Nephron progenitor cell (in vitro differentiated cells): ENCODE data around the gene PTGER1.

ENCODE experiments used
- DNase-seq: peaks from one replicate; pipeline ENCODE4 v3.0.0; 2021
- H3K27ac Mint-ChIP-seq: 2 replicates; pipeline ENCODE4 v1.8.0; 2021; ENCODE audit warnings: mild to moderate bottlenecking, moderate library complexity, mixed read lengths
- H3K27me3 Mint-ChIP-seq: 2 replicates; pipeline ENCODE4 v1.8.0; 2021; ENCODE audit warnings: mild to moderate bottlenecking, low read depth, mixed read lengths; ENCODE audit not compliant: poor library complexity
- H3K36me3 Mint-ChIP-seq: 2 replicates; pipeline ENCODE4 v1.8.0; 2021; ENCODE audit warnings: low read depth, mixed read lengths
- H3K4me1 Mint-ChIP-seq: 2 replicates; pipeline ENCODE4 v1.8.0; 2021; ENCODE audit warnings: mixed read lengths
- H3K4me3 Mint-ChIP-seq: 2 replicates; pipeline ENCODE4 v1.8.0; 2021; ENCODE audit warnings: mild to moderate bottlenecking, moderate library complexity, mixed read lengths
- H3K9me3 Mint-ChIP-seq: 2 replicates; pipeline ENCODE4 v1.8.0; 2021; ENCODE audit warnings: mild to moderate bottlenecking, moderate library complexity, mixed read lengths
- TF ChIP-seq, protein P1 (sequence below): fragments of 200-600 bp; sonication (generic); IDR thresholded peaks from 2 replicates; pipeline ENCODE4 v1.5.0; 2021; ENCODE audit warnings: antibody characterized with exemption

PTGER1 gene

DNA sequence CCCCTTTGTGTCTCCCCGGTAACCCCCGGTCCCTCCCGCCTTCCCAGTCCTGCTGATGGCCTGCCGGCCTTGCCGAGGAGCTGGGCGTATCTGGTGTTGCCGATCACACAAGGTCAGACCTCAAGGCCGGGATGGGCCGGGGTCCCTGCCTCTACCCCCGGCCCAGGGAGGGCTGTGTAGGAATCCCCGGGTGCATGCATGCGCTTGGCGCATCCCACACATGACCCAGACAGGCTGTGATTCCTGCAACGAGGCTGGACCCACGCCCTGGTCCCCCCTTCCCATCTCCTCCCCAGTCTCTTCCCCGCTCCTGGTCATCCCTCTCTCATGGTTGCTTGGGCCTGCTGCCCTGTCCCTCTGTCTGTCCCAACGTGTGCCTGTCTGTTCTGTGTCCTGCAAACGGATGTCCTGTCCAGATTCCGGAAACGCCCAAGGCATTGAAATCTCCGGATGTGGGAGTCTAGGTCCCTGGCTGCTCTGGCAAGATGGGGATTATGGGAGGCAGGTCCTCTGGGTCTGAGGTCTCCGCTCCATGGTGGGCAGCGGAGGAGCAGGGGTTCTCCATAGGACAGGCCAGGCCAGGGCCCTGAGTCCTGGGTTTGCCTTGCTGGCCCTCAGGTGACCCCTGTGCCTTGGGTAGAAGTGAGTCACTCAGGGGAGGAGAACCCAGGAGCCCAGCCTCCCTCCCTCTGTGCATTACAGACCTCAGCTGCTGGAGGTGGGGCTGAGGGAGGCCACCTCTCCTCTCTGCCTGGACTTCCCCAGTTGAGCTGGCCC, 40.4 kb downstream of the PTGER1 start:
- Mint-ChIP-seq H3K4me3 (peak overlapping the region; percentile 79), H3K9me3 (no peaks in the 10 kb centered on the region), H3K4me1 (peaks cover 45% of the 10 kb centered on the region), H3K27me3 (peaks cover 27% of the 10 kb centered on the region), H3K36me3 (no peaks in the 10 kb centered on the region), H3K27ac (peak overlapping the region; percentile 66)
- peak; percentile 25 for DNase-seq
- TF ChIP-seq, protein P1, sequence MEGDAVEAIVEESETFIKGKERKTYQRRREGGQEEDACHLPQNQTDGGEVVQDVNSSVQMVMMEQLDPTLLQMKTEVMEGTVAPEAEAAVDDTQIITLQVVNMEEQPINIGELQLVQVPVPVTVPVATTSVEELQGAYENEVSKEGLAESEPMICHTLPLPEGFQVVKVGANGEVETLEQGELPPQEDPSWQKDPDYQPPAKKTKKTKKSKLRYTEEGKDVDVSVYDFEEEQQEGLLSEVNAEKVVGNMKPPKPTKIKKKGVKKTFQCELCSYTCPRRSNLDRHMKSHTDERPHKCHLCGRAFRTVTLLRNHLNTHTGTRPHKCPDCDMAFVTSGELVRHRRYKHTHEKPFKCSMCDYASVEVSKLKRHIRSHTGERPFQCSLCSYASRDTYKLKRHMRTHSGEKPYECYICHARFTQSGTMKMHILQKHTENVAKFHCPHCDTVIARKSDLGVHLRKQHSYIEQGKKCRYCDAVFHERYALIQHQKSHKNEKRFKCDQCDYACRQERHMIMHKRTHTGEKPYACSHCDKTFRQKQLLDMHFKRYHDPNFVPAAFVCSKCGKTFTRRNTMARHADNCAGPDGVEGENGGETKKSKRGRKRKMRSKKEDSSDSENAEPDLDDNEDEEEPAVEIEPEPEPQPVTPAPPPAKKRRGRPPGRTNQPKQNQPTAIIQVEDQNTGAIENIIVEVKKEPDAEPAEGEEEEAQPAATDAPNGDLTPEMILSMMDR = no peak

DNA sequence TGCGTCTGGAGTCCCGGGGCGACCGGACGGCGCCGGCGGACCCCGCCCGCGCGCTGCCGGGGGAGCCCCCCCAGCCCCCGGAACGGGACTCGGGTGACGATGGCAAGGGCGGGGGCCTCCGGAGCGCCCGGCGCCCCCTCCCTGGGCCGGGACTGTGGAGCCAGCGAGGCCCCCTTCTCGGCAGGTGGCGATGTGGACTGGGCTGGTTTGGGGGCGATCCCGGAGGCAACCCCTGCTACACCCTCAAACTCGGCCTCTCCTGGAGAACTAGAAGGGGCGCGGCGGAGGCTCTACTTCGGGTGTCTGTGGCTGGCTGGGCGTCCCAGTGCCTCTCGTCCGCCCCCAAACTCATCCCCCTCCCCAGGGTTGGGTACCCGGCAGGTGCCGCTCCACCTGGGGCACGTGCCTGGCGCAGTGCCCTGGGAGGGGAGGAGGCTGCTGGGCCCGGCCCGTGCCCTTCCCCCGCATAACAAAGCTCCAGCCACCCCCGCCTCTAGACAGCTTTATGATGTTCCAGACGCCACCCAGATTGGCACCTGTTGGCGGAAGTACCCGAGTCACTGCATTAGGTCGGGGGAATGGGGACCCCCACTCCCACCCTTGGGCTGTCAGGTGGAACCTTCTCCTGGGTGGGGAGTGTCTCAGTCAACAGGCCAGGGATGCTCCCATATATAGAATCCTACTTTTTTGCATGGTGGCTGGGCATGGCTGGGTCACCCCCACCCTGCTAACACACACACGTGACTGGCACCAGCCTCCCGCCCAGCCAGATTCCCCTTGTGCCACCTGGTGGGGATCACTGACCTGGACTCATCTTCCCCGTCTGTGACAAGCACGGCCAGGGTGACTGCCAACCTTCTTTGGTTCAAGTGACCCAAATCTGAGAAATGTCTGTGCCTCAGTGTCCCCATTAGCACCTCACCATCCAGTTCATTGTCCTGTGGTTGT, 41.3 kb downstream of the PTGER1 start:
- no peak for DNase-seq
- no peaks in the 10 kb centered on the region for H3K36me3 Mint-ChIP-seq
- no peak overlapping the region for H3K27ac Mint-ChIP-seq
- H3K27me3 Mint-ChIP-seq = peaks cover 35% of the 10 kb centered on the region
- TF ChIP-seq, protein P1 = no peak
- H3K9me3 Mint-ChIP-seq = no peaks in the 10 kb centered on the region
- peaks cover 38% of the 10 kb centered on the region for H3K4me1 Mint-ChIP-seq
- peak overlapping the region; percentile 79 for H3K4me3 Mint-ChIP-seq

DNA sequence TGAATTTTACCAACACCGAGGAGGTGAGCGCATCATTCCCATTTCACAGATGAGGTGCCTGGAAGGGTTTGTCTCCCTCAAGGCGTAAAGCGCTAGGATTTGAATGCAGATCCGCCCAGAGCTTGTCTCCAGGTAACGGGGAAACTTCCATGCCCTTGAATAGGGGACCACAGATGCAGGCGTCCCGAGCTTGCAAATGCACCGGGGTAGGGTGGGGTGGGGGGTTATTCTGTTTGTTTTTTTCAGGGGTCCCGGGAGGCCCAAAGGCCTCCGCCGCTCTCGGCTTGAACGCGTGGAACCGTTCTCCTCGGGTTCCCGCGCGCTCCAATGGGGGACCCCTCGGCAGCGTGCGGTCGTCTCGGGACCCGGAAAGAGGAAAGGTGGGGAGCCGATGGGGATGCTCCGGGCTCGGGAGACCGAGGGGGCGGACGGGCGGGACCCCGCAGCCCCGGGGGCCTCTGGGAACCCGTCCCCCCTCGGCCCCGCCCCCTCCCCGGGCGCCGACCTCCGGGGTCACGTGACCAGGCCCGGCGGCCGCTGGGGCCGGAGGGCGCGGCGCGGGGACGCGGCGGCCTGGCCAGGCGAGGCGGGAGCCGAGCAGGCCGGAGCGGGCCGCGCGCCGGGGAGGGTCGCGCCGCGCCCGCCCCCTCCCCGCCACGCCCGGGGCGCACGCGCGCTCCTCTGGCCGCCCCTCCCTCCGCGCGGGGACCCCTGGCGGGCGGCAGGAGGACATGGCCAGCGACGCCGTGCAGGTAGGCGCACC, 42.2 kb downstream of the PTGER1 start, which contains the start of gene PKN1:
Gene PKN1, plus strand, starts transcription at position 516 of the 763 bp plus-strand sequence. Its CDS starts 216 bp downstream, at position 732.
- Mint-ChIP-seq H3K4me1 (peaks cover 30% of the 10 kb centered on the region), H3K4me3 (peak within 1 kb of the TSS; percentile 85), H3K36me3 (no peaks in the 10 kb centered on the region), H3K27ac (no peak within 1 kb of the TSS), H3K9me3 (no peaks in the 10 kb centered on the region), H3K27me3 (peaks cover 41% of the 10 kb centered on the region)
- TF ChIP-seq, protein P1 = no peak
- DNase-seq = peak; percentile 80

DNA sequence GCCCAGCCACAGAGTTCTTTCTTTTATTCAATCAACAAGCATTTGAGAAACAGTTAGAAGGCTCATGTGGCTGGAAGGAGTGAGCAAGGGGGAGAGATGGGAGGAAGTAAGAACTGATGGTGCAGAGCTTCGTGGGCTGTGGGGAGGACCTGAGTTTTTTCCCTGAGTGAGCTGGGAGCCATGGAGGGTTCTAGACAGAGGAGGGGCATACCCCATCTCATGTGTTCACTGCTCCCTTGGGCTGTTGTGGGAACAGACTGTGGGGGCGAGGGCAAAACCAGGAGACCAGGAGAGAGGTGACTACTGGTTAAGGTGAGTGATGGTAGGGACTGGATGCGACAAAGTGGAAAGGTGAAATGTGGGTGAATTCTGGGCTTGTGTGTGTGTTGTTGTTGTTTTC, 44.4 kb downstream of the PTGER1 start:
- peaks cover 48% of the 10 kb centered on the region for H3K27me3 Mint-ChIP-seq
- H3K27ac Mint-ChIP-seq = peak overlapping the region; percentile 20
- H3K9me3 Mint-ChIP-seq = peaks cover 2% of the 10 kb centered on the region
- peak overlapping the region; percentile 65 for H3K4me3 Mint-ChIP-seq
- DNase-seq = no peak
- TF ChIP-seq, protein P1 = no peak
- peaks cover 31% of the 10 kb centered on the region for H3K4me1 Mint-ChIP-seq
- no peaks in the 10 kb centered on the region for H3K36me3 Mint-ChIP-seq

DNA sequence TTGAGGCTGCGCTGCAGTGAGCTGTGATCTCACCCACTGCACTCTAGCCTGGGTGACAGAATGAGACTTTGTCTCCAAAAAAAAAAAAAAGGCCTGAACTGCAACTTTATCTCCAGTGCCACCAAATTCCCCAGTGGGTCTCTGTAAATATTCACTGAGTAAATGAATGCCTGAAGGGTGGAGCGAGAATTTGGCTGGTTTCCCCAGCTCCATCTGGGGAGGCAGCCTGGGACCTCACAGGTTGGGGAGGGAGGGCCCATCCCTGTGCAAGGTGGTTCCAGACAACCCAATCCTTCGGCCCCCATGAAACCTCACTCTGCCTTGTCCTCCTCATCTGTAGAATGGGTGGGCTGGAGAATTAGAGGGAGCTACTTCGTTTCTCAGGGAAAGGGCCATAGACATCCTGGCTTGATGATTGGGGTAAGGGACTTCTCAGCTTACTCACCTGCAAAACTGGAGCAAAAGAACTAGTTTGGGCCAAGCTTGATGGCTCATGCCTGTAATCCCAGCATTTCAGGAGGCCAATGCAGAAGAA, 46.2 kb downstream of the PTGER1 start:
- DNase-seq = no peak
- H3K4me1 Mint-ChIP-seq = peaks cover 18% of the 10 kb centered on the region
- peaks cover 48% of the 10 kb centered on the region for H3K27me3 Mint-ChIP-seq
- TF ChIP-seq, protein P1 = no peak
- no peak overlapping the region for H3K27ac Mint-ChIP-seq
- peaks cover 4% of the 10 kb centered on the region for H3K9me3 Mint-ChIP-seq
- no peak overlapping the region for H3K4me3 Mint-ChIP-seq
- H3K36me3 Mint-ChIP-seq = no peaks in the 10 kb centered on the region
